ENCODE data around the gene FAM163B.

FAM163B gene

GRCh38 chr9:133608889-133609288 is 300 bp downstream of the FAM163B start:
- TF ChIP-seq CTCF (conservative IDR thresholded peaks at IDR 0.05; ENCODE audit: low read depth): no peak
- ChIA-PET CTCF (interaction anchor here (0.6 kb wide), 1 partner anchor 515 kb away, joined by 3 read pairs; no protein-coding TSS in a partner anchor), POLR2A (ENCODE audit: low non-redundant PET) (no interaction called here)
- no peak for DNase-seq (ENCODE audit: low spot score)
- no peak overlapping the region for H3K27ac ChIP-seq

DNA sequence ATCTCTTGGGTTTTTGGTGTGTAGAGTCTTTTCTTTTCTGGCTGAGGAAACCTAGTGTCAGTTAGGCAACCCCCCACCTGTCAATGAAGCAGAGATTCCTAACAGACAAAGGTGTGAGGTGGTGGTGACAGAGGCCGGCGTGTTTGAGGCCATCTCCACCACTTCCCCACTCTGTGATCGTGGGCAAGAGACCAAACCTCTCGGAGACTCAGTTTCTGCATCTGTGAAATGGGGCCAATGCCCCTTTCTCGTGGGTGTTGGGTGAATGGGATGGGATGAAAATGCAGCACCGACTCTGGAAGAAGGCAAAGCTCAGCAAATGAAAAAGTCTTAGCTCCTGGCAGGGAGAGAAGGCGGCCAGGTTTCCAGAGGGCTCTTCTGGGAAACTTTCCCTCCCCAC is 807 bp downstream of the FAM163B start:
- CTCF ChIA-PET: interaction anchor here (0.6 kb wide), 1 partner anchor 514 kb away, joined by 3 read pairs; no protein-coding TSS in a partner anchor
- H3K27ac ChIP-seq: no peak overlapping the region
- POLR2A ChIA-PET (ENCODE audit: low non-redundant PET): no interaction called here
- DNase-seq (ENCODE audit: low spot score): no peak
- TF ChIP-seq CTCF (conservative IDR thresholded peaks at IDR 0.05; ENCODE audit: low read depth): no peak

DNA sequence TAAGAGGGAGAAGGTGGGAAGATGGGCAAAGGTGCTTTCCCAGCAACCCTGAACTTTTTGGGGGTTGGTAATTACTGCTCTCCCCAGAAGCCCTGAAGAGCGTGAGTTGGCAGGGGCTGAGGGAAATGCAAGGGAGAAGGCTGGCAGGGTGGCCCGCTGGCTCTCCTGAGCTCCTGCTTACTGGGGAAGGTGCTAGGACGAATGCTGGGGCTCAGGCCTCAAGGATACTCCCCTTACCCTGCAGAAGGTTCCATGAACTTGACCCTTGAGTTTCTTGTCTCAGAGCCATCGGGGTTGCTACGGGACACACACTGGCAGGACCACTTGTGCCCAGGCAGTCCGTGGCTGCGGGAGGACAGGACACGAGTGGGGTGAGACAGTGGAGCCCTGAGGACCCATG is 1.2 kb downstream of the FAM163B start:
- H3K27ac ChIP-seq: no peak overlapping the region
- TF ChIP-seq CTCF (conservative IDR thresholded peaks at IDR 0.05; ENCODE audit: low read depth): no peak
- CTCF ChIA-PET: no interaction called here
- POLR2A ChIA-PET (ENCODE audit: low non-redundant PET): no interaction called here
- DNase-seq (ENCODE audit: low spot score): no peak

DNA sequence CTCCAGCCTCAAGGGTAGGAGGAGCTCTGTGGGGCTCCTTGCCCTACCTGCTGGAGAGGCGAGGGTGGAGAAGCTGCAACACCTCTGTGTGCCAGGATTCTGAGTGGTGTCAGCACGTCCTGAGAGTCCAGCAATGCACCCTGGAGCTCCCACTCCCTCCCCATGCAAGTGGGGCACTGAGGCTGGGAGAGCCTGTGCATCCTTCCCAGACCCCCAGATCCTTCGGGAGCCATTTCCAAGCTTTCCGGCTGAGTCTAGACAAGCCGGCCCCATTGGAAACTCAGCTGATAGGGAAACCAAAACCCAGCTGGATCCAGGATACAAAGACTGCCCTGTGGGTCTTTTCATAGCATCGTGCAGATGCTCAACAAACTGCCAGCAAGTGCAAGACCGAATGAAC is 1.8 kb downstream of the FAM163B start:
- ChIA-PET POLR2A (ENCODE audit: low non-redundant PET) (no interaction called here), CTCF (interaction anchor here (0.6 kb wide), 1 partner anchor 77 kb away, joined by 3 read pairs; no protein-coding TSS in a partner anchor)
- DNase-seq (ENCODE audit: low spot score): no peak
- TF ChIP-seq CTCF (conservative IDR thresholded peaks at IDR 0.05; ENCODE audit: low read depth): no peak
- H3K27ac ChIP-seq: no peak overlapping the region

DNA sequence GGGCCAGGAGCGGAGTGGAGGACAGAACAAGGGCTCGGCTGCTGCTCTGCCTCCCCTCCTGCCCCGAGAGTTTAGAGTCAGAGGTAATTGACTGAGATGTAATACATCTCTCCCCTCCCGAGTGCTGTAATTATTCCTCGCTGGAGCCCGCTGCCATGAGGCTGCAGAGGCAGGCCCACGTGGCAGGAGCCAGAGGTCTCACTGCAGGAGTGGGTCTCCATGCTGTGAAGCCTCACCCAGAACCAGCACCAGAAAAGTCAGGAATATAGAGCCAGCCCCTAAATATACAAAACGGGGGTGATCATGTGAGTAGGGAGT is 2.5 kb downstream of the FAM163B start:
- ChIA-PET POLR2A (ENCODE audit: low non-redundant PET) (no interaction called here), CTCF (no interaction called here)
- no peak for TF ChIP-seq CTCF (conservative IDR thresholded peaks at IDR 0.05; ENCODE audit: low read depth)
- no peak for DNase-seq (ENCODE audit: low spot score)
- H3K27ac ChIP-seq: no peak overlapping the region

DNA sequence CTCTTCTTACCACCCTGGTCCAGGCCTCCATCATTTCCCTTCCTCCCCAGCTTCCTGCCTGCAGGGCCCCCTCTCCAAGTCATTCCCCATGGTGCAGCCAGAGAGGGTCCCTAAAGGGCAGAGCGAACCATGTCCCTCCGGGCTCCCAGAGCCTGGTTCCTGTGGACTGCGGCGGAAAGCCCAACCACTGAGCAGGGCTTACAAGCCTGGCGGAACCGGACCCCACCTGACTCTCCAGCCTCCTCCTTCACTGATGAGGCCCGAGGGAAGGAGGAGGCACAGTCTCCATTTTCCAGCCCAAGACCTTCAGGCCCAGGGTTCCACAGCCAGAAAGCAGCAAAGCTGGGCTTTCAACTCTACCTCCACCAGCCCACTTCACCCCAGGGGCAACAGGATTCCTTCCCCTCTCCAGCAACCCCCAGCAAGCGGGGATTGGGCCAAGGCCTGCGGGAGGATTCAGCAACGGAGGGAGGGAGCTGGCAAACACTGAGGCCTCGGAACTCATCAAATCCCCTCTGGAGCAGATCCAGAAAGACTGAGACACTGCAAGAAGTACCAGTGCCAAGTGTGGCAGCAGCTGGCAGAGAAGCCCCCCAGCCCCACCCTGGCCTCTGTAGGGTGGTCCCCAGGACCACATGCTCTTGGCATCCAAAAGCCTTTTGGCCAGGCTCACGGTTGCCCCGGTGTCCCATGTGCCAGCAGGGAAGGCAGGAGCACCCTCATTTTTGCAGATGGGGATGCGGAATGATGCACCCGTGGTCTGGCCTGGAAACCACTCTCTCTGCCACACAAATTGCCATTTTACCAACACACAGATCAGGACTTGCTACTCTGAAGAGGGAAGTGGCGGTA is 3.1 kb downstream of the FAM163B start:
- ChIA-PET POLR2A (ENCODE audit: low non-redundant PET) (no interaction called here), CTCF (interaction anchor here (0.6 kb wide), 1 partner anchor 512 kb away, joined by 3 read pairs; no protein-coding TSS in a partner anchor)
- DNase-seq (ENCODE audit: low spot score): no peak
- TF ChIP-seq CTCF (conservative IDR thresholded peaks at IDR 0.05; ENCODE audit: low read depth): no peak
- no peak overlapping the region for H3K27ac ChIP-seq

Measured in RWPE1 (cell line).